IgD-negative memory B cell (primary cell): ENCODE data around the gene USB1. TPM values are rescaled to one million over a fixed set of nuclear protein-coding genes. Genes with fewer than 3 reads are reported as not detected.

ENCODE experiments used
- H3K27ac Mint-ChIP-seq, 3 donors: one replicate each; pipeline ENCODE4 v1.8.0; 2020 to 2022; ENCODE audit warnings: mild to moderate bottlenecking in 3 of 3, mixed read lengths in 3 of 3, moderate library complexity in 1 of 3
- H3K27me3 Mint-ChIP-seq: one replicate; pipeline ENCODE4 v1.8.0; 2021; ENCODE audit warnings: mixed read lengths
- H3K36me3 Mint-ChIP-seq: one replicate; pipeline ENCODE4 v1.8.0; 2020; ENCODE audit warnings: mild to moderate bottlenecking, mixed read lengths
- H3K4me1 Mint-ChIP-seq, 3 donors: one replicate each; pipeline ENCODE4 v1.8.0; 2020 to 2022; ENCODE audit warnings: mixed read lengths in 3 of 3, mild to moderate bottlenecking in 1 of 3
- H3K4me3 Mint-ChIP-seq, 4 donors: one replicate each; pipeline ENCODE4 v1.8.0; 2020 to 2022; ENCODE audit warnings: mild to moderate bottlenecking in 4 of 4, mixed read lengths in 4 of 4, moderate library complexity in 3 of 4
- H3K9me3 Mint-ChIP-seq, 3 donors: one replicate each; pipeline ENCODE4 v1.8.0; 2020 to 2021; ENCODE audit warnings: mixed read lengths in 3 of 3, mild to moderate bottlenecking in 1 of 3
- polyA plus RNA-seq: library from polyadenylated mRNA; unstranded; fragments of 300-500 nt; fragmentation: Illumina TruSeq; gene quantifications from one replicate; pipeline ENCODE4 v1.2.3, GENCODE V29; 2021

USB1 gene
- polyA plus RNA-seq, 1 donor from 2014 or later: 29.3 TPM

- Mint-ChIP-seq H3K9me3 (no peaks in the 10 kb centered on the region), H3K27ac (no peak overlapping the region), H3K36me3 (no peaks in the 10 kb centered on the region)
Observed at GRCh38 chr16:58026139-58026704, 25.0 kb downstream of the USB1 start.

GRCh38 chr16:58026705-58027160 lies 25.5 kb downstream of the USB1 start:
- H3K4me3 Mint-ChIP-seq: peak overlapping the region in 3 of 4 donors; percentile 57 to 70 (median 63)
- H3K9me3 Mint-ChIP-seq: no peaks in the 10 kb centered on the region
- H3K36me3 Mint-ChIP-seq: no peaks in the 10 kb centered on the region
- peaks cover 8% of the 10 kb centered on the region for H3K27me3 Mint-ChIP-seq
- H3K27ac Mint-ChIP-seq: no peak overlapping the region
- H3K4me1 Mint-ChIP-seq: peaks cover 7 to 14% (median 8%) of the 10 kb centered on the region in 3 donors

More at GRCh38 chr16:58026139-58026704, 25.0 kb downstream of the USB1 start:
- Mint-ChIP-seq H3K27me3 (peaks cover 8% of the 10 kb centered on the region), H3K4me3 (peak overlapping the region in 3 of 4 donors; percentile 57 to 70 (median 63)), H3K4me1 (peaks cover 7 to 14% (median 8%) of the 10 kb centered on the region in 3 donors)

- Mint-ChIP-seq H3K36me3 (no peaks in the 10 kb centered on the region), H3K4me3 (peak overlapping the region in 1 of 4 donors; percentile 57), H3K27ac (no peak overlapping the region), H3K4me1 (peaks cover 7 to 14% (median 8%) of the 10 kb centered on the region in 3 donors), H3K27me3 (peaks cover 8% of the 10 kb centered on the region), H3K9me3 (no peaks in the 10 kb centered on the region)
Observed at GRCh38 chr16:58027161-58027915, 26.1 kb downstream of the USB1 start.

DNA sequence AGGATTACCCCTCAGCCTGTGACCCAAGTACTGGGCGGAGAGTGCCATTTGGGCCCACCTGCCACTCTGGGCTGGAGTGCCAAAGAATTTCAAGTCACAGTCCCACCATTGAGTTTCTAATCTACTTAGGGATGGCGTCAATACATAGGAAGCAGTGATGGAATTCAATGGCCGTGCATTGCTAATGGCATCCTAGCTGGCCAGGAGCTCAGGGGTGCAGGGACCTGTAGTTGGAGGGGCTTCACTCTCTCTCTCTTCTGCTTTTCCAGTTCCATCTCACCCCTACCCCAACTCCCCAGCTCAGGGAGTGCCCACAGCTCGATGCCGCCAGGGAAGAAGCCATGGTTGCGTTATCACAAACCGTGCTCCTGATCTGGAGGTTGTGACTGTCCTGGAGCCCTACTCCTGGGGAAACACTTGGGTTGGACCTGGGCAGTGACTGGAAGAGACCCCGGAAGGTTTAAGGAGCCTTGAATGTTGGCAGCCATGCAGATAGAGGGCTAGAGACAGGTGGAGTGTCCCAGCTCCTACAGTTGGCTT lies 26.8 kb downstream of the USB1 start:
- Mint-ChIP-seq H3K4me3 (peak overlapping the region in 1 of 4 donors; percentile 68), H3K36me3 (no peaks in the 10 kb centered on the region), H3K4me1 (peaks cover 7 to 12% (median 8%) of the 10 kb centered on the region in 3 donors), H3K27ac (no peak overlapping the region), H3K9me3 (no peaks in the 10 kb centered on the region), H3K27me3 (peaks cover 8% of the 10 kb centered on the region)

DNA sequence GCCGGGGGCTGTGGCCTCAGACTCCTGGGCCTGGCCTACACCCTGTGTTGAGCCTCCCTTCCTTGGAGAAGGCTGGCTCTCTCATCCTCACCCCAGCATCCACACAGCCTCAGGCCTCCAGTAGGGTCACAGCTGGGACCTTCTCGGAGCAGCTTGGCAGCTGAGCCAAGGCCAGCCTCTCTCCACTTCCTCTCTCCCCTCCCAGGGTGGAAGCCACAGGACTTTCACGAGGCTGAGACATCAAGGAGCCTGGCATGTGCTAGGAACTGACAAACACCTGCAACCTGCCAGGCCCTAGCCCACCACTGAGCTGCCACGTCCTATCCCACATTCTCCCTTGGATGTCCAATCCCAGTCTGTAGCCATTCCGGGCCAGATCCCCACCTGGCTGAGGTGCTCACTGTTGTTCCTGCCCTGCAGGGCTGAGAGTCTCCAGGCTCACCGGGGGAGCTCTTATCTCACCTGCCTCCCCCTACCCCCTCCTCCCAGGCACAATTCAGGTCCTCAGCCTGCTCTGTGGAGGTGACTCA lies 27.4 kb downstream of the USB1 start:
- H3K9me3 Mint-ChIP-seq: no peaks in the 10 kb centered on the region
- peak overlapping the region in 1 of 4 donors; percentile 68 for H3K4me3 Mint-ChIP-seq
- no peak overlapping the region for H3K27ac Mint-ChIP-seq
- H3K4me1 Mint-ChIP-seq: peaks cover 7 to 10% (median 8%) of the 10 kb centered on the region in 3 donors
- H3K36me3 Mint-ChIP-seq: no peaks in the 10 kb centered on the region
- H3K27me3 Mint-ChIP-seq: peaks cover 8% of the 10 kb centered on the region

DNA sequence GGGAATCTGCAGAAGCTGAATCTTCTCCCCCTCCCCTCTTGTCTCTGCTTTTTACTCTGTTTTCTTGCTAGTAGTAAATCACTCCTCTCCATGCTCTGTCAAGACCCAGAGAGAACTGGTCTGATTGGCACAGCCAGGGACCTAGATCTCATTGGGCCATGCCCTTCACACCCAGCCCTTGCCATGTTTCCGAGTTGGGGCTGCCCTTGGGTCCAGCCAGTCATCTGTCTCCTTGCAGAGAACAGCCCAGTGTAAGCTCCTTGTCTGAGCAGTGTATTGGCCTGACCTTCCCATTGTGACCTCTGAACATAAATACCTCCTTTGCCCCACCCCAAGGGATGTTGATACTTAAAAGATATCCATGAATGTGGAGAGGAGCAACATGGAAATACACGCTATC lies 28.2 kb downstream of the USB1 start:
- H3K27ac Mint-ChIP-seq: no peak overlapping the region
- no peaks in the 10 kb centered on the region for H3K9me3 Mint-ChIP-seq
- H3K4me3 Mint-ChIP-seq: peak overlapping the region in 1 of 4 donors; percentile 68
- H3K36me3 Mint-ChIP-seq: no peaks in the 10 kb centered on the region
- peaks cover 8% of the 10 kb centered on the region for H3K27me3 Mint-ChIP-seq
- H3K4me1 Mint-ChIP-seq: peaks cover 7 to 8% (median 8%) of the 10 kb centered on the region in 3 donors

DNA sequence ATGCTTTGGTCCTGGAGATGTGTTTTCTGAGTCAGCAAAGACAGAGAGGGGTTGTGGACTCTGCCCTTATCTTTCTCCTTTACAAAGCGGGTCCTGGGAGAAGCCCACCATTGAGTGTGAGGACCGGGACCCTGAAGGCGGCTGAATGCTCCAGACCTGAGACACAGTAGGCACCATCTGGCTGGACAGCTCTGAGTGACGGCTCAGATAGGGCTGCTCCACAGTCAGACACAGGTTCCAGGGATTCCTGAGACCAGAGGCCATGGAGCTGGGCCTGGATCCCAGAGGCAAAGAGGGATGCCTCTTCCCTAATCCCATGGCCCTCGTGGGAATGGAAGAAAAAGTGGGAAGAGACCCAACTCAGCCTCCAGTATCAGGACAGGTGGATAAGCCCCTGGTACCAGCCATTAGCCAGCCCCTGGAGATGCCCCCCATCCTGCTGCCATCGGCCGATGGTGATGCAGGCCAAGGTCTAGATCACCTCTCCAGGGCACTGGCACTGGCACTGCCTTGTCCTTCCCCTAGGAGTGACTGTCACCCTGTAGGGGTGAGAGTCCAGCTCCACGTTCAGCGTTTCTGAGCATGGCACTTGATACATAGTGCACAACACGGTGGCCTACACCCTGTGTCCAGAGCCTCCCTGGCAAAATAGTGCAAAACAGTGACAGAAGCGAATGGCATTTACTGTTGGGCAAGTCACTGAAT lies 29.1 kb downstream of the USB1 start:
- Mint-ChIP-seq H3K9me3 (no peaks in the 10 kb centered on the region), H3K36me3 (no peaks in the 10 kb centered on the region), H3K27me3 (peaks cover 5% of the 10 kb centered on the region), H3K4me1 (peaks cover 0 to 3% (median 3%) of the 10 kb centered on the region in 3 donors), H3K27ac (no peak overlapping the region), H3K4me3 (peak overlapping the region in 1 of 4 donors; percentile 50)

DNA sequence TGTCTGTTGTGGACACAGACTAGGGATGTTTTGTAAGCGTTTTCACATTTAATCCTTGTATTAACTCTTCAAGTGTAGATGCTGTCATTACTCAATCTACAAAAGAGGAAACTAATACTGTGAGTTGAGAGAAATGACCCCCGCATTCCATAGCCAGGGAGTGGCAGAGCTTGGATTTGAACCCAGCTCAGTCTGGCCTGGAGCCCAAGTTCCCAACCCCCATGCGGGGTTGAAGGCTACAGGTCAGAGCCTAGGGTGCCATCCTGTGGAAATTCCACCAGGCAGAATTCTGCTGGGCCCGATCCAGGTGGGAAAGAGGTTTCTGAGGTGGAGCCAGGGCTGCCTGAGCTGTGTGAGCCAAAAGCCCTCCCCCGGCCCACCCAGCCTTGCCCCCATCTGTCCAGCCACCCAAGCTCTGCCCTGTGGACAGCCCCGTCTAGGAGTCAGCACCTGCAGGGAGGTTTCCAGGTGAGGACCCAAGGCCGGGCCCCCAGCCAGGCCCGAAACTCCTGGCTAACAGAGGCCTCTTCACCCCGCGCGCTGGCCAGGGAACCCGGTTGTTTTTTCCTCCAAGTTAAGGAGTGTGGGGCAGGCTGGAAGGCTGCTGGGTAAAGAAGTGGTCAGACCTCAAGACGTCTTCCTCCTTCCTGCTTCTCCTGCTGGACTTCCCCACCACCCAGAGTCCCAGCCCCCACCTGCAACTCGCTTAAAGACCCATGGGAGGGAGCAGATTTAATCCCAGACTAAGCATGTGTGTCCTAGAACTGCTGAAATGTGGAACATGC lies 30.0 kb downstream of the USB1 start:
- peak overlapping the region in 1 of 4 donors; percentile 50 for H3K4me3 Mint-ChIP-seq
- no peaks in the 10 kb centered on the region for H3K36me3 Mint-ChIP-seq
- H3K27ac Mint-ChIP-seq: no peak overlapping the region
- peaks cover 5% of the 10 kb centered on the region for H3K27me3 Mint-ChIP-seq
- H3K4me1 Mint-ChIP-seq: peaks cover 0 to 3% (median 3%) of the 10 kb centered on the region in 3 donors
- H3K9me3 Mint-ChIP-seq: no peaks in the 10 kb centered on the region

DNA sequence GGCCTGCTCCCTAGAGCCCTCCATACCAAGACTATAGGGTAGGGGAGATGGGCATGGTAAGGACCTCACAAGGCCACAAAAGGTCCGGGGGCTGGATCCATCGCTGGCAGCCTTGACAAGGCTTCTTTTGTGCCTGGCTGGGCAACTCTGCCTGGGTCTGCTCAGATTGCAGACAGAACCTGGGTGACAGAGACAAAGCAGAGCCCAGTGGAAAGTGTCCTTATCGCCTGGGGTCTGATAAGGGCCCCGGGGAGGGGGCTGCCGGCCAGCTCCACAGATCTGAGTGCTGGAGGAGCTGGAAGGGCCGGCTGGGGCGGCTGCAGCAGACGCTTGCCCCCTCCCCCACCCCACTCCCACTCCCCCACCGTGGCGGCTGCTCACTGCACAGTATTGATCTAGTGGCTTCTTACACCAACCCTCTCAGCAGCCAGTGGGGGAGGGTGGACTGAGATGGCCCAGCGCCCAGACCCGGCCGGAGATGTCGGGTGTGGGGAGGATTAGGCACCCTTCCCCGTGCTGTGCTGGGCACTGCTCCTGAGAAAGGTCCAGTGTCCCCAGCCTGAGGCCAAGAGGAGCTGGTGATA lies 31.6 kb downstream of the USB1 start:
- Mint-ChIP-seq H3K9me3 (peaks cover 0 to 3% (median 0%) of the 10 kb centered on the region in 3 donors), H3K36me3 (no peaks in the 10 kb centered on the region), H3K27me3 (peaks cover 4% of the 10 kb centered on the region), H3K4me1 (peaks cover 0 to 3% (median 3%) of the 10 kb centered on the region in 3 donors), H3K4me3 (no peak overlapping the region), H3K27ac (no peak overlapping the region)

DNA sequence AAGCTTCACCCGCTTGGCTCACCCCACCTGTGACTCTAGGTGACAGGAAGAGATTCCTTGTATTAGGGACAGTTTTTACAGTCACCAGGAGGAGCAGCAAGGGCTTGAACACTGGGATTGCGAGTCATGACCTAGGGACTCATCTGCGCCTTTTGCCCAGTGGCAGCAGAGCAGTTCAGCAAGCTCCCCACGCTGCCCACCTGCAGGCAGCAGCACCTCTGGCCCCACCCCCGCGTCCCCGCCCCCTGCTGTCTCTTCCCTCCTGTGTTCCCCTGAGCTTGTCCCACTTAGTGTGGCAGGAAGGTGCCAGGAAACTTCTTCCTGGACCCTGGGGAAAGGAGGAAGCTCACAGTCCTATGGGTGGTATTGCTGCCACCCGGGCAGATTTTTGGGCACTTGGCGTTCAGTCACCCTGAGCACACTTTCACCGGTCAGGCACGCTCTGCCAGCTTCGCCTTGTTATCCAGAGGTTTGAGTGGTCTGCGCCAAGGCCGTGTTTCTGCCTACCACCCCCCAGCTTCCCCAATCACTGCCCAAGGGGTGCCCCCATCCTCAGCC lies 33.0 kb downstream of the USB1 start:
- H3K27ac Mint-ChIP-seq: no peak overlapping the region
- no peaks in the 10 kb centered on the region for H3K36me3 Mint-ChIP-seq
- H3K4me1 Mint-ChIP-seq: peaks cover 0 to 3% (median 1%) of the 10 kb centered on the region in 3 donors
- peaks cover 2% of the 10 kb centered on the region for H3K27me3 Mint-ChIP-seq
- H3K4me3 Mint-ChIP-seq: peak overlapping the region in 1 of 4 donors; percentile 5
- peaks cover 0 to 3% (median 0%) of the 10 kb centered on the region in 3 donors for H3K9me3 Mint-ChIP-seq

- no peaks in the 10 kb centered on the region for H3K36me3 Mint-ChIP-seq
- no peak overlapping the region for H3K27ac Mint-ChIP-seq
Observed at GRCh38 chr16:58034774-58035173, 33.6 kb downstream of the USB1 start.

DNA sequence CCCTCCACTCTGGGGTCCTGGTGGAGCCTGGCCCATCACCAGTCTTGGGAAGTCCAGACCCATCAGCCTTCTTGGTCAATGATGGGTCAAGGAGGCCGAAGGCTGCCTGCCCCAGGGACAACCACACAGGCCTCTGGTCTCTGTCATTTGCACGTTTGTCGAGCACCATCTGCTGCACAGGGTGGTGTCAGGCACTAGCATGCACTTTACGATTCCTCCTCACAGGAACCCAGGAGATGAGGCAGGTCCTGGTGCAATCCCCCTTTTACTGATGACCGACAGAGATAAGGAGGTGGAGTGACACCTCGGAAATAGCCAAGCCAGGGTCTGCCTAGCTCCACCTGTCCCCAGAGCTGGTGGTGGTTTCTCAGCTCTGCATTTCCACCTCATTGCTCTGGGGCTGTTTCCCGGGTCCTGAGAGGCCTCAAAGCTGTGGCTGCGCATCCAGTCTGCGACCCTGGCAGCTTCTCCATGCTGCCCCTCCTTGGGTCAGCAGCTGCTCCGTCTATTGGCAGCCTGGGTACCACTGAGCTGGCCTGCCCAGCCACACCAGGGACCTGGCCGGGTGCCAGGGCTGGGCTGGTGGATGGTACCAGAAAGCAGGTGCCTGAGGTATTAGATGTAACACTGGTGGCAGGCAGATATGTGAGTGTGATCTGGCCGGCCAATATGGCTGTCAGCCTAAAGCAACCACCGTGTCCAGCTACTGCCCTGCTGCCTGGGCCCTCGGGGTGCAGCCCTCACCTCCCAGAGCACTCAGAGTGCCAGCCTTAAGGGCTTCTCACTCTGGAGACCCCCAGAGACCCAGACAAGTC lies 34.4 kb downstream of the USB1 start:
- H3K9me3 Mint-ChIP-seq: peaks cover 0 to 3% (median 0%) of the 10 kb centered on the region in 3 donors
- no peaks in the 10 kb centered on the region for H3K36me3 Mint-ChIP-seq
- H3K27me3 Mint-ChIP-seq: no peaks in the 10 kb centered on the region
- H3K4me3 Mint-ChIP-seq: peak overlapping the region in 1 of 4 donors; percentile 22
- H3K4me1 Mint-ChIP-seq: peaks cover 0 to 3% (median 1%) of the 10 kb centered on the region in 3 donors
- no peak overlapping the region for H3K27ac Mint-ChIP-seq

More at GRCh38 chr16:58034774-58035173, 33.6 kb downstream of the USB1 start:
- Mint-ChIP-seq H3K9me3 (peaks cover 0 to 3% (median 0%) of the 10 kb centered on the region in 3 donors), H3K4me1 (peaks cover 0 to 3% (median 1%) of the 10 kb centered on the region in 3 donors), H3K4me3 (no peak overlapping the region), H3K27me3 (no peaks in the 10 kb centered on the region)

DNA sequence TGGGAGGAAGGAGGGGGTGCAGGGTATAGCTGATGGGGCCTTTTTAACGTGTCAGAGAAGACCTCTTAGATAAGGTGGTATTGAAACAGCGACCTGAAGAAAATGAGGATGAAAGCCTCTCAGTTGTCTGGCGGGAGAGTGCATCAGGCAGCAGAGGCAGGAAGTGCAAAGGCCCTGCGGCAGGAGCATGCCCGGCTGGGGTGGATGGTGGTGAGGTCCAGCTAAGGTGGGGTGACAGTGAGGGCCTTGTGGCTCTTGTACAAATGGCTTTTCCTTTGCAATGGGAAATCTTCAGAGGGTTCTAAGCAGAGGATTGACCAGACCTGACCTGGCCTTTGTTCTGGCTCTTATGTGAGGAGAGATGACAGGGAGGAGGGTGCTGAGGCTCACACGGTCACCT lies 35.7 kb downstream of the USB1 start:
- Mint-ChIP-seq H3K27me3 (no peaks in the 10 kb centered on the region), H3K27ac (no peak overlapping the region), H3K9me3 (peaks cover 0 to 3% (median 0%) of the 10 kb centered on the region in 3 donors), H3K36me3 (no peaks in the 10 kb centered on the region), H3K4me1 (peaks cover 0 to 3% (median 1%) of the 10 kb centered on the region in 3 donors), H3K4me3 (no peak overlapping the region)
